Neural progenitor cell (in vitro differentiated cells): ENCODE results near the gene SH3TC1. TPM values are rescaled to one million over a fixed set of nuclear protein-coding genes. Genes with fewer than 3 reads are reported as not detected.

ENCODE experiments used
- DNase-seq: peaks from one replicate; pipeline ENCODE4 v3.0.0-alpha.2; 2016; ENCODE audit warnings: low spot score
- H2AFZ ChIP-seq: fragments of 200-600 bp; sonication (generic); replicated peaks from 2 replicates; pipeline ENCODE4 v1.6.1; 2016; ENCODE audit warnings: antibody characterized with exemption
- H3F3A ChIP-seq: fragments of 200-600 bp; sonication (generic); 2 replicates; pipeline ENCODE4 v1.6.1; 2016; ENCODE audit warnings: antibody characterized with exemption, low read depth
- H3K27ac ChIP-seq: fragments of 200-600 bp; sonication (generic); 2 replicates; pipeline ENCODE4 v1.5.1; 2016; ENCODE audit warnings: mild to moderate bottlenecking
- H3K27me3 ChIP-seq: fragments of 200-600 bp; sonication (generic); 2 replicates; pipeline ENCODE4 v1.6.1; 2016; ENCODE audit warnings: mild to moderate bottlenecking, moderate library complexity
- H3K36me3 ChIP-seq: fragments of 200-600 bp; sonication (generic); 2 replicates; pipeline ENCODE4 v1.5.1; 2016
- H3K4me1 ChIP-seq: fragments of 200-600 bp; sonication (generic); 2 replicates; pipeline ENCODE4 v1.6.1; 2016; ENCODE audit warnings: mixed run types
- H3K4me2 ChIP-seq: fragments of 200-600 bp; sonication (generic); 2 replicates; pipeline ENCODE4 v1.6.1; 2016
- H3K4me3 ChIP-seq: fragments of 200-600 bp; sonication (generic); 2 replicates; pipeline ENCODE4 v1.5.1; 2016
- H3K79me2 ChIP-seq: fragments of 200-600 bp; sonication (generic); 2 replicates; pipeline ENCODE4 v1.6.1; 2016; ENCODE audit warnings: low read depth
- H3K9ac ChIP-seq: fragments of 200-600 bp; sonication (generic); 2 replicates; pipeline ENCODE4 v1.6.1; 2016
- H3K9me3 ChIP-seq: fragments of 200-600 bp; sonication (generic); 2 replicates; pipeline ENCODE4 v1.5.1; 2016; ENCODE audit warnings: low read depth
- H4K20me1 ChIP-seq: fragments of 200-600 bp; sonication (generic); 2 replicates; pipeline ENCODE4 v1.6.1; 2016; ENCODE audit warnings: low read depth
- H3K27ac Mint-ChIP-seq: 3 replicates; pipeline ENCODE4 v1.8.0; 2021; ENCODE audit warnings: mixed read lengths
- H3K27me3 Mint-ChIP-seq: 2 replicates; pipeline ENCODE4 v1.8.0; 2022; ENCODE audit warnings: low read depth, mild to moderate bottlenecking, inconsistent platforms, moderate library complexity, mixed read lengths; ENCODE audit not compliant: insufficient read depth
- H3K36me3 Mint-ChIP-seq: 3 replicates; pipeline ENCODE4 v1.8.0; 2021; ENCODE audit warnings: mixed read lengths
- H3K4me1 Mint-ChIP-seq: 3 replicates; pipeline ENCODE4 v1.8.0; 2021; ENCODE audit warnings: mixed read lengths
- H3K4me3 Mint-ChIP-seq: 3 replicates; pipeline ENCODE4 v1.8.0; 2021; ENCODE audit warnings: mild to moderate bottlenecking, moderate library complexity, mixed read lengths
- H3K9me3 Mint-ChIP-seq: 3 replicates; pipeline ENCODE4 v1.8.0; 2020; ENCODE audit warnings: mixed read lengths
- EZH2 ChIP-seq: fragments of 200-600 bp; sonication (generic); IDR thresholded peaks from 2 replicates; pipeline ENCODE4 v1.6.1; 2017; ENCODE audit warnings: antibody characterized with exemption, mild to moderate bottlenecking, moderate library complexity
- EZH2phosphoT487 ChIP-seq: fragments of 200-600 bp; sonication (generic); IDR thresholded peaks from 2 replicates; pipeline ENCODE4 v1.6.1; 2017; ENCODE audit warnings: antibody characterized with exemption
- total RNA-seq: library from RNA; depleted of rRNA; stranded (reverse); fragments of >200 nt; gene quantifications from 2 replicates; pipeline ENCODE4 v1.2.3, GENCODE V29; 2015; ENCODE audit warnings: low replicate concordance
- TF ChIP-seq, protein P1 (sequence below): fragments of 200-600 bp; sonication (generic); IDR thresholded peaks from 2 replicates; pipeline ENCODE4 v1.5.1; 2017; ENCODE audit warnings: antibody characterized with exemption, mild to moderate bottlenecking

SH3TC1 gene
- total RNA-seq, 1 donor from 2014 or later: 0.22 TPM

- Histone ChIP-seq H3K9ac (no peak overlapping the region), H3K27me3 (no peaks in the 10 kb centered on the region), H3K4me3 (no peak overlapping the region), H3K27ac (no peak overlapping the region), H3F3A (peaks cover 8% of the 10 kb centered on the region), H3K36me3 (no peaks in the 10 kb centered on the region), H3K4me1 (no peaks in the 10 kb centered on the region), H2AFZ (no peak overlapping the region), H3K79me2 (no peaks in the 10 kb centered on the region), H4K20me1 (no peaks in the 10 kb centered on the region), H3K9me3 (no peaks in the 10 kb centered on the region), H3K4me2 (no peak overlapping the region)
- TF ChIP-seq EZH2phosphoT487: no peak
- TF ChIP-seq, protein P1, sequence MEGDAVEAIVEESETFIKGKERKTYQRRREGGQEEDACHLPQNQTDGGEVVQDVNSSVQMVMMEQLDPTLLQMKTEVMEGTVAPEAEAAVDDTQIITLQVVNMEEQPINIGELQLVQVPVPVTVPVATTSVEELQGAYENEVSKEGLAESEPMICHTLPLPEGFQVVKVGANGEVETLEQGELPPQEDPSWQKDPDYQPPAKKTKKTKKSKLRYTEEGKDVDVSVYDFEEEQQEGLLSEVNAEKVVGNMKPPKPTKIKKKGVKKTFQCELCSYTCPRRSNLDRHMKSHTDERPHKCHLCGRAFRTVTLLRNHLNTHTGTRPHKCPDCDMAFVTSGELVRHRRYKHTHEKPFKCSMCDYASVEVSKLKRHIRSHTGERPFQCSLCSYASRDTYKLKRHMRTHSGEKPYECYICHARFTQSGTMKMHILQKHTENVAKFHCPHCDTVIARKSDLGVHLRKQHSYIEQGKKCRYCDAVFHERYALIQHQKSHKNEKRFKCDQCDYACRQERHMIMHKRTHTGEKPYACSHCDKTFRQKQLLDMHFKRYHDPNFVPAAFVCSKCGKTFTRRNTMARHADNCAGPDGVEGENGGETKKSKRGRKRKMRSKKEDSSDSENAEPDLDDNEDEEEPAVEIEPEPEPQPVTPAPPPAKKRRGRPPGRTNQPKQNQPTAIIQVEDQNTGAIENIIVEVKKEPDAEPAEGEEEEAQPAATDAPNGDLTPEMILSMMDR: no peak
- TF ChIP-seq EZH2: no peak
- no peaks in the 10 kb centered on the region for H3K36me3 Mint-ChIP-seq
- peaks cover 23% of the 10 kb centered on the region for H3K4me1 Mint-ChIP-seq
- H3K27me3 Mint-ChIP-seq: peaks cover 9% of the 10 kb centered on the region
- H3K9me3 Mint-ChIP-seq: peaks cover 3% of the 10 kb centered on the region
- DNase-seq: no peak
- no peak overlapping the region for H3K4me3 Mint-ChIP-seq
- H3K27ac Mint-ChIP-seq: no peak overlapping the region
Observed at GRCh38 chr4:8181844-8182243, 17.2 kb upstream of the SH3TC1 start.

DNA sequence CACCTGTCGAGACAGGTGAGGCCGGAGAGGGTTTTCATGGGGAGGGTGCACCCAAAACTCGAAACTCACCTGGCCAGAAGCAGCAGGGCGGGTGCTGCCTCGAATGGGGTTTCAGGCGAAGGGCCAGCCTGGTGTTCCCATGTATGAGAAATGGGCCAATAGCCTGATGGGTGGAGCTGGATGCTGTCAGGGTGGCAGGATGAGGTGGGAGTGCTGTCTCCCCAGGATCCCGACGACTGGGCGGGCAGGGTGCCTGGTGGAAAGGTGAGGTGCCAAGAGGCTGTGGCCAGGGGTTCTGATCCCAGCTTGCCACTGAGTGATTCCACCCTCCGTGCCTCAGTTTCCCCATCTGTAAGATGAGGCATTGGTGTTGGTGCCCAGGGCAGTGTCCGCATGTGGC, 16.8 kb upstream of the SH3TC1 start:
- Histone ChIP-seq H3K79me2 (no peaks in the 10 kb centered on the region), H3F3A (peaks cover 8% of the 10 kb centered on the region), H3K9ac (no peak overlapping the region), H2AFZ (no peak overlapping the region), H3K27me3 (no peaks in the 10 kb centered on the region), H3K27ac (no peak overlapping the region), H3K36me3 (no peaks in the 10 kb centered on the region), H3K9me3 (no peaks in the 10 kb centered on the region), H4K20me1 (no peaks in the 10 kb centered on the region), H3K4me3 (no peak overlapping the region), H3K4me1 (no peaks in the 10 kb centered on the region), H3K4me2 (no peak overlapping the region)
- Mint-ChIP-seq H3K27ac (no peak overlapping the region), H3K36me3 (no peaks in the 10 kb centered on the region), H3K9me3 (peaks cover 3% of the 10 kb centered on the region), H3K4me1 (peaks cover 20% of the 10 kb centered on the region), H3K27me3 (peaks cover 9% of the 10 kb centered on the region), H3K4me3 (no peak overlapping the region)
- no peak for DNase-seq
- TF ChIP-seq EZH2phosphoT487 (no peak), EZH2 (no peak)
- TF ChIP-seq, protein P1: no peak

DNA sequence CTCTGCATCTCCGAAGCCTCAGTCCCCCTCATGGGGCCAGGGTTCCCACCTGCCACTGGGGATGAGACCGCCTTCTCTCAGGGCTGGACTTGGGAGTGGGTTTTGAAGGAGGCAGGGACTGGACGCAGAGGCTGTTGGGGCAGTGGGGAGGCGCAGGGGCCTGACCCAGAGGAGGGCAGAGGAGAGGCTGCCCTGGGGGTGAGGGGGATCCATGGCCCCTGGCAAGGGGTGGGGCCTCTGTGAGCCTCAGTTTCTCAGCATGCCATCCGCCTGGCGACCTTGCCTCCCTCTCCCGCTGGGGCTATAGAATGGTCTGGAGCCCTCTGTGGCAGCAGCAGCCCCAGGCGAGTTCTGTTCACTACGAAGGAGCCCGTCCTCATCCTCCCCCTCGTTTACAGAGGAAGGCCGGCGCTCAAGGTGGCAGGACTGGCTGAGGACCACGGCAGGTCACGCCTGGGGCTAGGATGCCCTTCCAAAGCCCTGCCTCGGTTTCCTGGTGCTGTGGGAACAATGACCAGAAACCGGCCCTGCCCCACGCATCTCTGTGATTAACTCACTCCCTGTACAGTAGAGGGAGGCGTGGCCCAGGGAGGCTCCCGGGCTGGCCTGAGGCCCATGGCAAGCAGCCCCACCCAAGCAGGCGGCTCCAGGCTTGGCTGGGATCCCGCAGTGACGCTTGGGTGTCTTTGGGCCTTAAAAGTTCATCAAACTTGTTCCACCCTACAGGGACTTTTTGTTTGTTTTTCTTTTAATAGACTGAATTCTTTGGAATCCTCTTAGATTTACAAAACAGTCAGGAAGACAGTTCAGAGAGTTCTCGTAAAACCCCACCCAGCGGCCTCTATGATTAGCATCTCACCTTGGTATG, 16.0 kb upstream of the SH3TC1 start:
- Histone ChIP-seq H3K4me3 (no peak overlapping the region), H3K36me3 (no peaks in the 10 kb centered on the region), H2AFZ (no peak overlapping the region), H3F3A (peaks cover 8% of the 10 kb centered on the region), H3K4me2 (no peak overlapping the region), H3K27me3 (no peaks in the 10 kb centered on the region), H3K9ac (no peak overlapping the region), H3K79me2 (no peaks in the 10 kb centered on the region), H3K4me1 (no peaks in the 10 kb centered on the region), H3K9me3 (no peaks in the 10 kb centered on the region), H3K27ac (no peak overlapping the region), H4K20me1 (no peaks in the 10 kb centered on the region)
- Mint-ChIP-seq H3K27me3 (peaks cover 9% of the 10 kb centered on the region), H3K36me3 (no peaks in the 10 kb centered on the region), H3K4me3 (no peak overlapping the region), H3K27ac (no peak overlapping the region), H3K4me1 (peaks cover 18% of the 10 kb centered on the region), H3K9me3 (peaks cover 3% of the 10 kb centered on the region)
- DNase-seq: no peak
- no peak for TF ChIP-seq EZH2phosphoT487
- TF ChIP-seq, protein P1: no peak
- TF ChIP-seq EZH2: no peak
